Measurements from ENCODE around the gene MVB12B. TPM values are rescaled to one million over a fixed set of nuclear protein-coding genes. Genes with fewer than 3 reads are reported as not detected.

The MVB12B gene
- total and polyA plus RNA-seq, 2 of the 8 experiments (the other 6 are each of a cell fraction or from before 2014, with no cell fraction given) = 2.6 to 5.0 TPM

DNA sequence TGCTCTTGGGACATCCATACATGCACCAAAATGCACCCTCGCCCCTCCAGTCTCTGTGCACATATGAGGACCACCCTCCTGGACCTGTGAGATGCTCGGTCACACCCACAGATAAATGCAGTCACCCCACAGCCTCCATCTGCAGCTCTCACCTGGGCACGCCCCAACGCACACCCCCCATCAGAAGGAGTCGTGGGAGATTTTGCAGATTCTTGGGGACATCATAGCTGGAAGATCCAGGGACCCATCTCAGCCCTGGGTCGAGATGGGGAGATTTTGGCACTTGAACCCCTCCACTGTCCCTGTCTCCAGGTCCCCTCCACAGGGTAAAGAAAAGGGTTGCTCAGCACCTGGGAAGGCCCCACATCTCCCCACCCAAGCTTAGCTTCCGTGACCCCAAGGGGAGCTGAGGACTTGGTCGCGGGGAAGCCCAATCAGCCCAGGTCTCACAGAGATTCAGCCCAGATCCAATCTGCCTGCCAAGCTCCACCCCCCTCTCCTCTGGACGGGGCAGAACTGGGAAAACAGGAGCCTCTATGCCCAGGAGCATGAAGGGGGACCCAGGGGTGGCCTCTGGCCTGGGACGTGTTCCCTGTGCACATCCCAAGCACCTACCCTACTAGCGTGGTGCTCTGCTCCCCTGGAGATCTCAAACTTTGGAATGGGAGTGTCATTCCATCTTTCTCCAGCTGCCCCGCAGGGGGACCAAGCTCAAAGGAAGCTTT lies 197.9 kb downstream of the MVB12B start:
- Histone ChIP-seq H2AFZ (ENCODE audit: low read length) (no peak overlapping the region), H3K27ac (ENCODE audit: low read depth, low read length) (no peak overlapping the region), H3K9ac (replicated peaks in 1 of 4; ENCODE audit: extremely low read depth in 1 of 4, low read depth in 3 of 4, low read length in 3 of 4) (no peak overlapping the region), H3K4me1 (replicated peaks in 1 of 4; ENCODE audit: control insufficient read depth in 3 of 4, insufficient read depth in 4 of 4, low read length in 3 of 4) (peaks cover 4 to 11% (median 5%) of the 10 kb centered on the region in 4 experiments; a peak in 5 of 7 replicates), H3K27me3 (replicated peaks in 1 of 4; ENCODE audit: control insufficient read depth in 3 of 4, extremely low read depth in 1 of 4, insufficient read depth in 3 of 4, low read length in 3 of 4) (no peaks in the 10 kb centered on the region; a peak in 1 of 7 replicates), H3K14ac (ENCODE audit: insufficient read length) (no peak overlapping the region), H2BK15ac (ENCODE audit: low read length) (no peak overlapping the region), H4K91ac (replicated peaks; ENCODE audit: insufficient read length, low read length) (no peak overlapping the region), H3K18ac (ENCODE audit: extremely low read depth, low read length) (no peak overlapping the region), H2BK20ac (ENCODE audit: low read length) (no peak overlapping the region), H3K36me3 (ENCODE audit: control insufficient read depth in 2 of 4, insufficient read depth in 4 of 4, low read length in 3 of 4) (no peaks in the 10 kb centered on the region), H3K4me2 (ENCODE audit: insufficient read depth in 1 of 2, low read depth in 2 of 2, low read length in 2 of 2) (no peak overlapping the region), H4K20me1 (replicated peaks in 1 of 2; ENCODE audit: control insufficient read depth in 1 of 2, insufficient read depth in 2 of 2, low read length in 2 of 2) (no peaks in the 10 kb centered on the region), H2BK5ac (ENCODE audit: low read depth, low read length) (no peak overlapping the region), H3K23ac (ENCODE audit: insufficient read length) (no peak overlapping the region), H3K4me3 (ENCODE audit: extremely low read depth in 1 of 4, insufficient read depth in 2 of 4, low read depth in 3 of 4, low read length in 4 of 4) (no peak overlapping the region), H4K8ac (ENCODE audit: extremely low read depth, insufficient read depth, low read length) (no peak overlapping the region), H4K5ac (ENCODE audit: insufficient read length, low read depth, low read length) (no peak overlapping the region), H3K79me2 (ENCODE audit: control insufficient read depth in 1 of 2, insufficient read depth in 2 of 2, low read length in 2 of 2) (no peaks in the 10 kb centered on the region), H3K23me2 (ENCODE audit: low read depth, low read length) (no peaks in the 10 kb centered on the region), H3K56ac (replicated peaks; ENCODE audit: insufficient read length, low read depth, low read length) (no peak overlapping the region), H2BK120ac (replicated peaks; ENCODE audit: low read depth, low read length) (no peak overlapping the region), H3K79me1 (ENCODE audit: low read depth, low read length) (no peaks in the 10 kb centered on the region; the same call in 1 of the 2 replicates), H3K4ac (replicated peaks; ENCODE audit: insufficient read length, low read depth, low read length) (no peak overlapping the region), H2AK5ac (ENCODE audit: low read depth, low read length) (no peak overlapping the region), H2BK12ac (ENCODE audit: low read depth, low read length) (no peak overlapping the region), H3K9me3 (ENCODE audit: insufficient read depth in 2 of 2, low read depth in 1 of 2, low read length in 1 of 2) (no peaks in the 10 kb centered on the region)
- POLR2A ChIA-PET (ENCODE audit: partially characterized antibody) = interaction anchor here (0.8 to 1.4 kb wide), 3 partner anchors 9 to 14 kb away, joined by 3 to 4 read pairs (median 3); no protein-coding TSS in a partner anchor
- no peak for DNase-seq (ENCODE audit: low read depth in 1 of 2, low spot score in 2 of 2)
- WGBS, 2 experiments (ENCODE audit: extremely low coverage in 1 of 2, insufficient coverage in 1 of 2, insufficient read length in 1 of 2, insufficient replicate concordance in 2 of 2, low coverage in 1 of 2, low lambda C conversion rate in 2 of 2, missing lambda C conversion rate in 1 of 2) = 77% methylated on average over 13 of the region's 13 CpGs; no CpG with 5 or more reads in 1 of the 2 experiments
- CTCF ChIA-PET (ENCODE audit: partially characterized antibody) = interaction anchor here (1.0 to 24.3 kb wide), 8 partner anchors 8 to 182 kb away, joined by 3 to 343 read pairs (median 4); no protein-coding TSS in a partner anchor
- FAIRE-seq = no peak
- TF ChIP-seq CTCF (IDR thresholded peaks at IDR 0.05; ENCODE audit: control extremely low read depth in 1 of 3, insufficient read depth in 1 of 3, low read depth in 1 of 3, low read length in 3 of 3) (no peak), TAF7 (optimal IDR thresholded peaks at IDR 0.05; ENCODE audit: borderline replicate concordance, low read depth, low read length) (no peak), EGR1 (IDR thresholded peaks at IDR 0.05; ENCODE audit: borderline replicate concordance, low read depth, low read length) (no peak), ASH2L (IDR thresholded peaks at IDR 0.05; ENCODE audit: low read length) (no peak), RNF2 (IDR thresholded peaks at IDR 0.05; ENCODE audit: borderline replicate concordance, low read depth, low read length, missing control alignments, poor library complexity, severe bottlenecking) (no peak), CEBPB (IDR thresholded peaks at IDR 0.05; ENCODE audit: low read depth, low read length) (no peak), RXRA (IDR thresholded peaks at IDR 0.05; ENCODE audit: insufficient read depth, low read depth, low read length) (no peak), SAP30 (IDR thresholded peaks at IDR 0.05; ENCODE audit: insufficient read depth, insufficient replicate concordance, low read length) (no peak), CHD2 (IDR thresholded peaks at IDR 0.05; ENCODE audit: low read length) (no peak), TBP (IDR thresholded peaks at IDR 0.05; ENCODE audit: low read depth, low read length) (no peak)
